K562 (cell line): ENCODE results near the gene ZNF791. TPM values are rescaled to one million over a fixed set of nuclear protein-coding genes. Genes with fewer than 3 reads are reported as not detected.
A peak's percentile ranks its signal among the peaks of the same experiment; 100 is the strongest.

ENCODE experiments used
- ZNF316 ChIP-seq: fragments of 450-650 bp; IDR thresholded peaks from 2 replicates; pipeline ENCODE4 v1.6.1; 2016
- ZNF592 ChIP-seq: fragments of 450-650 bp; IDR thresholded peaks from 2 replicates; pipeline ENCODE4 v1.6.1; 2017; ENCODE audit warnings: antibody characterized with exemption, mild to moderate bottlenecking
- polyA plus RNA-seq, 8 experiments: library from polyadenylated mRNA; depleted of rRNA in 4 of 8; stranded (reverse) in 5 of 8; unstranded in 3 of 8; fragments of >200 nt; fragmentation: Nextera tagmentation in 2 of 8; fragmentation: Illumina TruSeq in 1 of 8; extraction: Ambion mirVana in 2 of 8; extraction: Trizol in 1 of 8; gene quantifications; 2 replicates each; pipeline versions ENCODE4 v1.2.1 to v1.2.3, GENCODE V29; 2011 to 2014; ENCODE audit warnings: inconsistent platforms in 1 of 8, missing spikeins in 1 of 8
- total RNA-seq, 7 experiments: library from RNA; depleted of rRNA in 6 of 7; stranded (reverse); fragments of >200 nt in 6 of 7; fragmentation: Illumina TruSeq in 2 of 7; extraction: Trizol in 2 of 7; gene quantifications; 2 replicates each; pipeline versions ENCODE4 v1.2.1 to v1.2.3, GENCODE V29; 2011 to 2021; ENCODE audit warnings: low replicate concordance in 1 of 7
- TF ChIP-seq, protein P1 (sequence below): fragments of 450-650 bp; formaldehyde crosslinking; IDR thresholded peaks from 2 replicates; pipeline ENCODE4 v1.4.0; 2020; ENCODE audit warnings: mild to moderate bottlenecking

Gene ZNF791
- total and polyA plus RNA-seq, 9 of the 15 experiments (the other 6 are each of a cell fraction or from before 2014, with no cell fraction given), result 7.8 to 22.7 (median 13.1) TPM

DNA sequence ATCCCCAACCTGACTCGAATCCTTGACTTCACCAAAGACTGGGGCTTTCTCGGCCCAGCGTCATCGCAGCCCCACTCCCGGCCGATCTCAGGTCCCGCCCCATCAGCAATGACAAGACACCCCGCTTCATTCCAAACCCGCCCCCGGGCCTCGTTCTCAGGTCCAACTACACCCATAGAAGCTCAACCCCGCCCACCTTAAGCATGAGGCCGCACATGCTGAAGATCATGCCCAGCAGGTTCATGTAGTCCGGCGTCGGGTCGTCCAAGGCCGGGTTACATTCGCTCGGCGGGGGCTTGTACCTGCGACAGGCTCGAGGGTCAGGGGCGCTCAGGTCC is 58.2 kb downstream of the ZNF791 start (continued):
- no peak for TF ChIP-seq ZNF592
- TF ChIP-seq ZNF316, result 0 out of 2 replicates have a peak, but pooled peaks have one; percentile 3
- TF ChIP-seq, protein P1, sequence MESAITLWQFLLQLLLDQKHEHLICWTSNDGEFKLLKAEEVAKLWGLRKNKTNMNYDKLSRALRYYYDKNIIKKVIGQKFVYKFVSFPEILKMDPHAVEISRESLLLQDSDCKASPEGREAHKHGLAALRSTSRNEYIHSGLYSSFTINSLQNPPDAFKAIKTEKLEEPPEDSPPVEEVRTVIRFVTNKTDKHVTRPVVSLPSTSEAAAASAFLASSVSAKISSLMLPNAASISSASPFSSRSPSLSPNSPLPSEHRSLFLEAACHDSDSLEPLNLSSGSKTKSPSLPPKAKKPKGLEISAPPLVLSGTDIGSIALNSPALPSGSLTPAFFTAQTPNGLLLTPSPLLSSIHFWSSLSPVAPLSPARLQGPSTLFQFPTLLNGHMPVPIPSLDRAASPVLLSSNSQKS (CRISPR knock-in tag), result no peak
